RCC 7860 (cell line): ENCODE data around the gene IDUA.

Source experiments
- DNase-seq: peaks from one replicate; pipeline ENCODE4 v3.0.0-alpha.2; 2015; ENCODE audit warnings: low spot score
- FAIRE-seq: peaks from 2 replicates; lab custom pipeline; 2012; peaks lifted over from hg19 to GRCh38; lab: Jason Lieb, UNC

IDUA gene

GRCh38 chr4:1027915-1028238, 41.0 kb downstream of the IDUA start:
- FAIRE-seq (no peak), DNase-seq (no peak)

GRCh38 chr4:1028574-1029220, 41.9 kb downstream of the IDUA start:
- DNase-seq = no peak
- FAIRE-seq = no peak

GRCh38 chr4:1029529-1029928, 42.7 kb downstream of the IDUA start:
- DNase-seq (no peak), FAIRE-seq (no peak)

GRCh38 chr4:1030031-1030430, 43.2 kb downstream of the IDUA start:
- FAIRE-seq = no peak
- no peak for DNase-seq

- DNase-seq (no peak), FAIRE-seq (no peak)
These were observed 43.7 kb downstream of the IDUA start for GRCh38 chr4:1030559-1030958.

- FAIRE-seq (no peak), DNase-seq (no peak)
These were observed 44.5 kb downstream of the IDUA start for GRCh38 chr4:1031346-1031745.

- FAIRE-seq (no peak), DNase-seq (no peak)
These were observed 45.3 kb downstream of the IDUA start for GRCh38 chr4:1031956-1032795.

GRCh38 chr4:1032861-1033260, 46.0 kb downstream of the IDUA start:
- FAIRE-seq (no peak), DNase-seq (no peak)

- FAIRE-seq (no peak), DNase-seq (no peak)
These were observed 47.2 kb downstream of the IDUA start for GRCh38 chr4:1033840-1034551.

- DNase-seq = no peak
- FAIRE-seq = no peak
These were observed 48.7 kb downstream of the IDUA start for GRCh38 chr4:1035510-1035909.

- DNase-seq (no peak), FAIRE-seq (no peak)
These were observed 49.3 kb downstream of the IDUA start for GRCh38 chr4:1036095-1036494.

- no peak for DNase-seq
- FAIRE-seq = no peak
These were observed 50.3 kb downstream of the IDUA start for GRCh38 chr4:1036976-1037810.

- DNase-seq = no peak
- FAIRE-seq = no peak
These were observed 52.2 kb downstream of the IDUA start for GRCh38 chr4:1038948-1039492.

GRCh38 chr4:1039493-1040343, 52.9 kb downstream of the IDUA start:
- no peak for FAIRE-seq

GRCh38 chr4:1040344-1041146, 53.7 kb downstream of the IDUA start:
- DNase-seq (no peak), FAIRE-seq (no peak)

More at GRCh38 chr4:1039493-1040343, 52.9 kb downstream of the IDUA start:
- no peak for DNase-seq

GRCh38 chr4:1041147-1041935, 54.5 kb downstream of the IDUA start:
- FAIRE-seq (no peak), DNase-seq (peak; percentile 55)

- FAIRE-seq = no peak
- no peak for DNase-seq
These were observed 55.1 kb downstream of the IDUA start for GRCh38 chr4:1041936-1042330.

- FAIRE-seq = no peak
These were observed 55.7 kb downstream of the IDUA start for GRCh38 chr4:1042352-1043055.

More at GRCh38 chr4:1042352-1043055, 55.7 kb downstream of the IDUA start:
- DNase-seq = no peak
